ENCODE results near the gene SVIL.

DNA sequence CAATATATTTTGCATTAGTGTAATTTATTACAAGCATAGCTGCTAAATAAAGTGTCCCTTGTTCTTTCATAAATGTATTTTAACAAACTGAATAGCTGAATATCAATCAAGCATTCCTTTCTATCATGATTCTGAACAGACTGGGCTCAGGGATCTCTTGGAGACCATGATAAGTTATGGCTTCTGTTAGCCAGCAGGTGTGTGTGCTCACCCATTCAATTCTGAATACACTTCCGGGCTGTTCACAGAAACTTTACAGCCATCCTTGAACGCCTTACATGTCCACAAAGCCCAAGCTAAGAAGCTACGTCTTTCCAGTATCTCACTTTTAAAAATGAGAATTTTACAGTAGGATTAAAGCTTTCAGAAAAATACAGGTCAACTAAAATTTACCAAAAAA, 115.1 kb downstream of the SVIL start:
- TF ChIP-seq YY1 (IDR thresholded peaks at IDR 0.05; ENCODE audit: insufficient read depth, insufficient read length) (no peak), ZNF274 (IDR thresholded peaks at IDR 0.05; ENCODE audit: low read depth, low read length) (no peak)
